H9 (cell line): ENCODE data around the gene TIAM1. TPM values are rescaled to one million over a fixed set of nuclear protein-coding genes. Genes with fewer than 3 reads are reported as not detected.

Source experiments
- DNase-seq: peaks from one replicate; pipeline ENCODE4 v3.0.0-alpha.2; 2017
- H2AFZ ChIP-seq: one replicate; pipeline ENCODE4 v1.6.1; 2013; ENCODE audit warnings: mild to moderate bottlenecking, low read length, control low read depth, moderate library complexity
- H2AK5ac ChIP-seq: 2 replicates; pipeline ENCODE4 v1.6.1; 2013; ENCODE audit warnings: low read length, control low read depth, mixed read lengths; ENCODE audit not compliant: insufficient read length
- H2BK120ac ChIP-seq: one replicate; pipeline ENCODE4 v1.6.1; 2013; ENCODE audit warnings: low read depth, mild to moderate bottlenecking, low read length, control low read depth, inconsistent platforms; ENCODE audit not compliant: poor library complexity, severe bottlenecking
- H2BK12ac ChIP-seq: 2 replicates; pipeline ENCODE4 v1.6.1; 2013; ENCODE audit warnings: low read length, control low read depth, mixed read lengths, low read depth; ENCODE audit not compliant: insufficient read length
- H2BK15ac ChIP-seq: 2 replicates; pipeline ENCODE4 v1.6.1; 2013; ENCODE audit warnings: low read depth, low read length, control low read depth
- H2BK20ac ChIP-seq: one replicate; pipeline ENCODE4 v1.6.1; 2013; ENCODE audit warnings: low read depth, mild to moderate bottlenecking, low read length, control low read depth, inconsistent platforms; ENCODE audit not compliant: poor library complexity, severe bottlenecking
- H2BK5ac ChIP-seq: 2 replicates; pipeline ENCODE4 v1.6.1; 2013; ENCODE audit warnings: low read length, control low read depth, mixed read lengths; ENCODE audit not compliant: insufficient read length
- H3K14ac ChIP-seq: 2 replicates; pipeline ENCODE4 v1.6.1; 2013; ENCODE audit warnings: low read length, control low read depth; ENCODE audit not compliant: insufficient read depth
- H3K18ac ChIP-seq: 2 replicates; pipeline ENCODE4 v1.6.1; 2013; ENCODE audit warnings: low read depth, mild to moderate bottlenecking, mixed read lengths, low read length, control low read depth; ENCODE audit not compliant: insufficient read length
- H3K23ac ChIP-seq: 2 replicates; pipeline ENCODE4 v1.6.1; 2013; ENCODE audit warnings: low read length, control low read depth, mixed read lengths, low read depth; ENCODE audit not compliant: insufficient read length
- H3K23me2 ChIP-seq: 2 replicates; pipeline ENCODE4 v1.6.1; 2013; ENCODE audit warnings: low read depth, mild to moderate bottlenecking, mixed read lengths, low read length, control low read depth; ENCODE audit not compliant: insufficient read length, poor library complexity, severe bottlenecking
- H3K27ac ChIP-seq: 2 replicates; pipeline ENCODE4 v1.5.1; 2013; ENCODE audit warnings: low read length, control low read depth, mixed read lengths, low read depth; ENCODE audit not compliant: insufficient read length
- H3K27me3 ChIP-seq: 2 replicates; pipeline ENCODE4 v1.6.1; 2013; ENCODE audit warnings: low read length, control low read depth, inconsistent platforms; ENCODE audit not compliant: insufficient read depth
- H3K4ac ChIP-seq: 2 replicates; pipeline ENCODE4 v1.6.1; 2013; ENCODE audit warnings: low read depth, mild to moderate bottlenecking, control low read depth, inconsistent platforms, low read length, moderate library complexity
- H3K4me1 ChIP-seq: 2 replicates; pipeline ENCODE4 v1.6.1; 2013; ENCODE audit warnings: low read length, control low read depth, inconsistent platforms; ENCODE audit not compliant: insufficient read depth
- H3K4me2 ChIP-seq: 2 replicates; pipeline ENCODE4 v1.6.1; 2013; ENCODE audit warnings: low read length, control low read depth, mixed read lengths; ENCODE audit not compliant: insufficient read length, insufficient read depth
- H3K56ac ChIP-seq: 2 replicates; pipeline ENCODE4 v1.6.1; 2013; ENCODE audit warnings: low read depth, mild to moderate bottlenecking, mixed read lengths, low read length, control low read depth; ENCODE audit not compliant: insufficient read length
- H3K79me1 ChIP-seq: 2 replicates; pipeline ENCODE4 v1.6.1; 2013; ENCODE audit warnings: low read depth, mild to moderate bottlenecking, moderate library complexity, low read length, control low read depth, inconsistent platforms; ENCODE audit not compliant: insufficient read depth, poor library complexity, severe bottlenecking
- H3K79me2 ChIP-seq: 2 replicates; pipeline ENCODE4 v1.6.1; 2013; ENCODE audit warnings: low read length, control low read depth, inconsistent platforms; ENCODE audit not compliant: insufficient read depth
- H3K9ac ChIP-seq: 2 replicates; pipeline ENCODE4 v1.6.1; 2013; ENCODE audit warnings: low read length, control low read depth, mixed read lengths; ENCODE audit not compliant: insufficient read length; ENCODE audit errors: extremely low read depth
- H3K9me3 ChIP-seq: one replicate; pipeline ENCODE4 v1.6.1; 2013; ENCODE audit warnings: low read depth, low read length, inconsistent platforms; ENCODE audit not compliant: control insufficient read depth
- H3T11ph ChIP-seq: one replicate; pipeline ENCODE4 v1.6.1; 2013; ENCODE audit warnings: mild to moderate bottlenecking, low read length, control low read depth, inconsistent platforms
- H4K20me1 ChIP-seq: one replicate; pipeline ENCODE4 v1.6.1; 2013; ENCODE audit not compliant: control insufficient read depth, insufficient read length, insufficient read depth
- H4K5ac ChIP-seq: 2 replicates; pipeline ENCODE4 v1.6.1; 2013; ENCODE audit warnings: low read depth, mild to moderate bottlenecking, mixed read lengths, low read length, control low read depth; ENCODE audit not compliant: insufficient read length
- H4K8ac ChIP-seq: replicated peaks from 2 replicates; pipeline ENCODE4 v1.6.1; 2013; ENCODE audit warnings: low read length, control low read depth, mixed read lengths, low read depth; ENCODE audit not compliant: insufficient read length
- H4K91ac ChIP-seq: 2 replicates; pipeline ENCODE4 v1.6.1; 2013; ENCODE audit warnings: low read depth, mild to moderate bottlenecking, moderate library complexity, mixed read lengths, low read length, control low read depth; ENCODE audit not compliant: insufficient read length
- H3K27ac Mint-ChIP-seq, 3 experiments: 2 replicates in 2 of 3; 3 replicates in 1 of 3; pipeline ENCODE4 v1.8.0; 2020 to 2021; ENCODE audit warnings: mixed read lengths in 3 of 3, mild to moderate bottlenecking in 1 of 3, moderate library complexity in 1 of 3
- H3K27me3 Mint-ChIP-seq: 2 replicates; pipeline ENCODE4 v1.8.0; 2021; ENCODE audit warnings: low read depth, mild to moderate bottlenecking, moderate library complexity, mixed read lengths
- H3K36me3 Mint-ChIP-seq, 3 experiments: 2 replicates in 2 of 3; 3 replicates in 1 of 3; pipeline ENCODE4 v1.8.0; 2020 to 2021; ENCODE audit warnings: low read depth in 3 of 3, mixed read lengths in 3 of 3; ENCODE audit not compliant: insufficient read depth in 1 of 3
- H3K4me1 Mint-ChIP-seq, 2 experiments: 2 replicates each; pipeline ENCODE4 v1.8.0; 2020; ENCODE audit warnings: mixed read lengths in 2 of 2
- H3K4me3 Mint-ChIP-seq, 2 experiments: 2 replicates in 1 of 2; 3 replicates in 1 of 2; pipeline ENCODE4 v1.8.0; 2020 to 2021; ENCODE audit warnings: mild to moderate bottlenecking in 2 of 2, mixed read lengths in 2 of 2, moderate library complexity in 1 of 2
- H3K9me3 Mint-ChIP-seq, 2 experiments: 2 replicates in 1 of 2; 3 replicates in 1 of 2; pipeline ENCODE4 v1.8.0; 2020; ENCODE audit warnings: mild to moderate bottlenecking in 2 of 2, mixed read lengths in 2 of 2, moderate library complexity in 1 of 2
- CTCF ChIP-seq: fragments of 200-600 bp; sonication (generic); conservative IDR thresholded peaks from 3 replicates; pipeline ENCODE4 v1.8.0; 2021; ENCODE audit warnings: antibody characterized with exemption, mild to moderate bottlenecking
- WGBS: extraction: QIAGEN DNeasy Blood & Tissue Kit; methylation state at CpG from one replicate; pipeline ENCODE4 v1.1.7; 2013; ENCODE audit warnings: missing lambda C conversion rate, low lambda C conversion rate, mixed read lengths; ENCODE audit not compliant: insufficient read length; ENCODE audit errors: extremely low coverage; 5-methylcytosine and 5-hydroxymethylcytosine counted together
- total RNA-seq: library from RNA; stranded (reverse); gene quantifications from 2 replicates; pipeline ENCODE4 v1.2.1, GENCODE V29; 2021

TIAM1 gene
- total RNA-seq, 1 experiment from 2014 or later, result 23.1 TPM

GRCh38 chr21:31348188-31348587, 4.1 kb upstream of the TIAM1 start:
- Mint-ChIP-seq H3K36me3 (no peaks in the 10 kb centered on the region), H3K27ac (no peak overlapping the region), H3K4me1 (peaks cover 12 to 20% of the 10 kb centered on the region in 2 experiments), H3K4me3 (no peak overlapping the region), H3K9me3 (no peaks in the 10 kb centered on the region), H3K27me3 (peaks cover 4% of the 10 kb centered on the region)
- H2BK15ac ChIP-seq, result no peak overlapping the region
- H3K14ac ChIP-seq, result no peak overlapping the region
- H3K9ac ChIP-seq, result no peak overlapping the region
- no peak overlapping the region for H3K4me2 ChIP-seq
- H4K5ac ChIP-seq, result no peak overlapping the region
- H3K79me1 ChIP-seq, result no peaks in the 10 kb centered on the region
- no peak overlapping the region for H2BK5ac ChIP-seq
- TF ChIP-seq CTCF, result no peak
- no peak overlapping the region for H3K4ac ChIP-seq
- H3K23me2 ChIP-seq, result peaks cover 12% of the 10 kb centered on the region
- no peak overlapping the region for H2BK120ac ChIP-seq
- H3K27ac ChIP-seq, result no peak overlapping the region
- no peaks in the 10 kb centered on the region for H3K79me2 ChIP-seq
- H3K18ac ChIP-seq, result no peak overlapping the region
- no peak overlapping the region for H2BK12ac ChIP-seq
- no CpG with 5 or more reads among the region's 7 CpGs for WGBS
- H3K56ac ChIP-seq, result no peak overlapping the region
- DNase-seq, result no peak
- no peak overlapping the region for H4K8ac ChIP-seq
- no peak overlapping the region for H3K23ac ChIP-seq
- H3K9me3 ChIP-seq, result no peaks in the 10 kb centered on the region
- no peak overlapping the region for H2AK5ac ChIP-seq
- H2BK20ac ChIP-seq, result no peak overlapping the region
- peaks cover 2% of the 10 kb centered on the region for H4K20me1 ChIP-seq
- H3T11ph ChIP-seq, result no peak overlapping the region
- H2AFZ ChIP-seq, result no peak overlapping the region
- no peaks in the 10 kb centered on the region for H3K27me3 ChIP-seq
- no peak overlapping the region for H4K91ac ChIP-seq
- peaks cover 1% of the 10 kb centered on the region; the same call in 1 of the 2 replicates for H3K4me1 ChIP-seq
